NT2/D1 (cell line): Measurements from ENCODE around the gene OOSP4A.

ENCODE experiments used
- SUZ12 ChIP-seq: IDR thresholded peaks from 2 replicates; pipeline ENCODE4 v1.6.1; 2011; ENCODE audit not compliant: insufficient read length, insufficient read depth; ENCODE audit errors: extremely low read depth
- YY1 ChIP-seq: IDR thresholded peaks from 2 replicates; pipeline ENCODE4 v1.6.1; 2011; ENCODE audit not compliant: insufficient read length, insufficient read depth
- ZNF274 ChIP-seq: IDR thresholded peaks from 2 replicates; pipeline ENCODE4 v1.6.1; 2011; ENCODE audit warnings: mild to moderate bottlenecking, low read depth, low read length

DNA sequence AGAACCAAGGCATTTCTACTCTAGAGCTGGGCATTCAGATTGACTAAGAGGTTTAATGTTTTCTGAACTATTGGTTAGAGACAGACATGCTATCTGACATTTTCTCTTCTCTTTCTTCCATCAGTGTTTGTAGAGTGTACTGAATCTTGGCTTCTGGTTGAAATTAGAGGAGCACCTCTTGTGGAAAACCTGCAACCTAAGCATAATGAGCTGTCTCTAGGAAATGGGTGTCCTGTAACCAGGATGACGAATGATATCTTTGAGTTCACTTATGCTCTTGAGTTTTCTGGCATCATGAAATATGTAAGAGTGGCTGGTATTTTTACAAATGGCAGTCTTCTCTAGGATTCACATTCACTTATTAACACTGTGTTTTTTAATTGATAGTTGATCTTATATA, 19.4 kb downstream of the OOSP4A start:
- TF ChIP-seq SUZ12: no peak
- TF ChIP-seq YY1: no peak
- no peak for TF ChIP-seq ZNF274
